ENCODE results near the gene CRISPLD2.

The CRISPLD2 gene

DNA sequence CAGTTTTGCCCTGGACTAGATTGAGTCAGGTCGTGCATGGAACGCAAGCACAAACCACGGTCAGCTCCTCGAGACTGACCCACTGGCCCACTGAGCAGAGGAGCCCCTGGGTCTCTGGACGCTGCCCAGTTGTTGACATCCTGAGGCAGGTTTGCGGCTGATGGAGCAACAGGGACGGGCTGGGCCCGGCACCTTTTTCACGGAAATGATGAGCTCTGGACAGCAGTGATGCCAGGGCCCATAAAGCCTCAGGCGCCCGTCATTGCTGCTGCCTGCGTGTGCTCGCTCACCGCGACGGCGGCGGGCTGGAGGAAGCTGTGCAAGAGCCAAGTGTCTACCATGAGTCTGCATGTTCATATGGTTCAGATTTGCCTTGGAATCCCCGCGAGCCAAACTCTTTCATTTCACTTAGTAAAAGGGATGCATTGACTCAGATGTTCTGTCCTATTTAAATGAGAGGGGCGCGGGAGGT, 30.8 kb upstream of the CRISPLD2 start:
- H3K4me3 ChIP-seq (ENCODE audit: low read depth, low read length) = no peak overlapping the region
- TF ChIP-seq, protein P1, sequence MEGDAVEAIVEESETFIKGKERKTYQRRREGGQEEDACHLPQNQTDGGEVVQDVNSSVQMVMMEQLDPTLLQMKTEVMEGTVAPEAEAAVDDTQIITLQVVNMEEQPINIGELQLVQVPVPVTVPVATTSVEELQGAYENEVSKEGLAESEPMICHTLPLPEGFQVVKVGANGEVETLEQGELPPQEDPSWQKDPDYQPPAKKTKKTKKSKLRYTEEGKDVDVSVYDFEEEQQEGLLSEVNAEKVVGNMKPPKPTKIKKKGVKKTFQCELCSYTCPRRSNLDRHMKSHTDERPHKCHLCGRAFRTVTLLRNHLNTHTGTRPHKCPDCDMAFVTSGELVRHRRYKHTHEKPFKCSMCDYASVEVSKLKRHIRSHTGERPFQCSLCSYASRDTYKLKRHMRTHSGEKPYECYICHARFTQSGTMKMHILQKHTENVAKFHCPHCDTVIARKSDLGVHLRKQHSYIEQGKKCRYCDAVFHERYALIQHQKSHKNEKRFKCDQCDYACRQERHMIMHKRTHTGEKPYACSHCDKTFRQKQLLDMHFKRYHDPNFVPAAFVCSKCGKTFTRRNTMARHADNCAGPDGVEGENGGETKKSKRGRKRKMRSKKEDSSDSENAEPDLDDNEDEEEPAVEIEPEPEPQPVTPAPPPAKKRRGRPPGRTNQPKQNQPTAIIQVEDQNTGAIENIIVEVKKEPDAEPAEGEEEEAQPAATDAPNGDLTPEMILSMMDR (IDR thresholded peaks at IDR 0.05; ENCODE audit: low read depth, low read length, missing control alignments) = no peak
- DNase-seq (ENCODE audit: low read depth) = no peak

DNA sequence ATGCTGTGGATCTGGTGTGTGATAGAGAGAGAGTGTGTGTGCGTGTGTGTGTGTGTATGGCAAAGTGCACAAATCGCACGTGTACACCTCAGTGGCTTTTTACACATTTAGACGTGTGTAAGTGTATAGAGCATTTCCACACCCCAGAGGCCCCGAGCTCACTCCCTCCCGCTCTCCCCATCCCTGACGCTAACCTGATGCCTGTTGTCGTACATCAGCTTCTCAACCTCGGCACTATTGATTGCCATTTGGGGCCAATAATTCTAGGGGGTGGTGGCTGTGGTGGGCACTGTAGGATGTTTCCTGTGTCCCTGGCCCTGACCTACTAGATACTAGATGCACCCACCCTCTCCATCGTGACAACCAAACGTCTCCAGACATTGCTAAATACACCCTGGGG, 30.4 kb upstream of the CRISPLD2 start:
- no peak overlapping the region for H3K4me3 ChIP-seq (ENCODE audit: low read depth, low read length)
- no peak for DNase-seq (ENCODE audit: low read depth)
- TF ChIP-seq, protein P1 (IDR thresholded peaks at IDR 0.05; ENCODE audit: low read depth, low read length, missing control alignments) = no peak

DNA sequence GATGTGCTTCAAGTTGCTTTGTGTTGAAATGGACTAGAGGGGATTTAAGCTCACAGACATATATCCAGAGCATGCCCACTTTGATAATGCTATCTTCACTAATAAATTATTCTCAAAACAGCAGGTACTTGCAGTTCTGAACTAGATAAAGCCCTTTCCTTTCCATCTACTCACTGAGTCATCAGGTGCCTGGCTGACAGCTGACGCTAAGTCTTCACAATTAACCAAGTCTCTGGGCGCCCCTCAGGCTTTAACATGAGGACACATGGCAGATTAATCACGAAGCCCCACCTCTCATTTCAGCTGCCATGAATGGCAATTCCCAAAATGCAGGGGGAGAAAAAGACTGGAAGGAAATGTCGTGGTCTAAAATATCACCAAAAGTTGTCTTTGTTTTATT, 29.5 kb upstream of the CRISPLD2 start:
- TF ChIP-seq, protein P1 (IDR thresholded peaks at IDR 0.05; ENCODE audit: low read depth, low read length, missing control alignments) = no peak
- no peak overlapping the region for H3K4me3 ChIP-seq (ENCODE audit: low read depth, low read length)
- DNase-seq (ENCODE audit: low read depth) = no peak

DNA sequence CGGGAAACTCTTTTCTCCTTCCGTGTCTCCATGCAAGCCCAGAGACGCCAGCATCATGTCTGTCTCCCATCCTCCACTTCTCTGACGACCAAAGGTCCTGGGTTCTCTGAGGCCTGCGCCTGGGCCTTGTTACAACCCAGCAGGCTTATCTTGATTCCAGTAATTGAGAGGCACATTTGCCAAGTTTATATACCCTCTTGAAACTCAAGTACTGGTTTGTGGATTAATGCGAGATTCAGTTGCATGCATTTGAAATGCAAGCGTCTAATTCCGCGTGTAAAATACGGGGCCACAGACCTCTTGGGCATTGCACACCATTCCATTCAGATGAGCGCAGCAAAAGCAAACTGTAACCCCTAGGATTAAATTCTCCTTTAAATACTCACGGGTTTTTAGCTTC, 28.7 kb upstream of the CRISPLD2 start:
- no peak for DNase-seq (ENCODE audit: low read depth)
- H3K4me3 ChIP-seq (ENCODE audit: low read depth, low read length) = no peak overlapping the region
- TF ChIP-seq, protein P1 (IDR thresholded peaks at IDR 0.05; ENCODE audit: low read depth, low read length, missing control alignments) = no peak

DNA sequence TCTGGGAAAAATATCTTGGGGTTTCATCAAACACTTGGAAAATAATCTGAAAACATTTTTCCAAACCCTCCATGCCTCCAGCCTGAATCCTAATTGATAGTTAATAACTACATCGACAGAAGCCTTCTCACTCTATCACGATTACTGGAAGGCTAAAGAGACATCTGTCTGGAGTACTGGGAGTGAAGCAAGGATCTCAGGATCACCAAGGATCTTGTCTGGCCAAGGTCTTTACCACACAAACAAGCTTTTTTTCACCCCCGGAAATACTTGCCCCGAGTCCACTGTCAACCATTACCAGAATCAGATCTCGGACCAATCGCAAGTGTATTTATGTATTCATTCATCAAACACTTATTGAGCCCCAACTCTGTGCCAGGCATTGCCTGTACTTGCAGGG, 28.3 kb upstream of the CRISPLD2 start:
- TF ChIP-seq, protein P1 (IDR thresholded peaks at IDR 0.05; ENCODE audit: low read depth, low read length, missing control alignments) = no peak
- H3K4me3 ChIP-seq (ENCODE audit: low read depth, low read length) = no peak overlapping the region
- DNase-seq (ENCODE audit: low read depth) = no peak

DNA sequence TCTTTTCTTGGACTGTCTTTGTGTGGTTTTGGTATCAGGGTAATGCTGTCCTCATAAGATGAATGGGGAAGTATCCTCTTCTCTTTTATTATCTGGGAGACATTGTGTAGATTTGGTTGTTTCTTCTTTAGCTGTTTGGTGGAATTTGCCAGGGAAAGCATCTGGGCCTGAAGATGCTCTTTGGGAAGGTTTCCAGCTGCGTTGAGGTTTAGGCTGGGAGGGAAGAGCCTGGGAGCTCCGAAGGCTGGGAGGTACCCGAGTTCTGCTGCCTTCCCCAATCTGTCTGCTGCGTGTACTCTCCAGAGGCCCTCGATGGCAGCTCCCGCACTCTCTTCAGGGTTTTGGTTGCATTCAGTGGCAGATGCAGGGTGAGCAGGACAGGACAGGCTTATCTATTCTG, 25.6 kb upstream of the CRISPLD2 start:
- H3K4me3 ChIP-seq (ENCODE audit: low read depth, low read length) = no peak overlapping the region
- TF ChIP-seq, protein P1 (IDR thresholded peaks at IDR 0.05; ENCODE audit: low read depth, low read length, missing control alignments) = no peak
- DNase-seq (ENCODE audit: low read depth) = no peak

DNA sequence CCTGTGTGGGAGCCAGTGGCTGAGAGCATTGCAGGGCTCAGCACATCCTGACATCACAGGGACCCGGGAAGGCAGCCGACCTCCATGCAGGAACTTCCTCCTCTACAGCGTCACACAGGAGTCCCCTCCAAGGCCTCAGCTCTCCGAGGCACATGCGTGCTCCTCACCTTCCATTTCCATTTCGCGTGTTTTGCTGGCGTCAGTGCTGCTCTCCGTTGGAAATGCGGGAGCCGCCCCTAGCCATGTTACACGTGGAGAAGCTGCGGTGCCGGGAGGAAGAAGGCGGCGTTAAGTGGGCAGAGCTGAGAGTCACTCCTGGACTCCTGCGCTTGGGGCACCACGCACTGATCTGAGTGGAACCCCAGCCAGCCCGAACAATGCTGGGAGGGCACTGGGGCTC, 25.2 kb upstream of the CRISPLD2 start:
- no peak for DNase-seq (ENCODE audit: low read depth)
- TF ChIP-seq, protein P1 (IDR thresholded peaks at IDR 0.05; ENCODE audit: low read depth, low read length, missing control alignments) = no peak
- H3K4me3 ChIP-seq (ENCODE audit: low read depth, low read length) = no peak overlapping the region
